CD4-positive, alpha-beta T cell (primary cell): ENCODE results near the gene CERS6. TPM values are rescaled to one million over a fixed set of nuclear protein-coding genes. Genes with fewer than 3 reads are reported as not detected.
A peak's percentile ranks its signal among the peaks of the same experiment; 100 is the strongest.

Experiments used
- ATAC-seq: fragments of 200-7000 bp; cut with Tn5 transposase; one replicate; pipeline ENCODE4 v1.10.0; 2022; ENCODE audit warnings: mild to moderate bottlenecking; ENCODE audit not compliant: poor library complexity
- CTCF ChIA-PET: fragments of 350-600 bp; sonication (Branson Sonifier 250); formaldehyde crosslinking; loops from one replicate; lab custom pipeline; 2021; ENCODE audit warnings: antibody characterized with exemption, inconsistent platforms; lab: Charles Lee
- POLR2A ChIA-PET: fragments of 350-600 bp; sonication (Branson Sonifier 250); formaldehyde crosslinking; loops from one replicate; lab custom pipeline; 2021; ENCODE audit warnings: antibody characterized with exemption, inconsistent platforms; lab: Charles Lee
- DNase-seq, 14 experiments: peaks; one replicate each; pipeline ENCODE4 v3.0.0-alpha.2; 2013 to 2020; ENCODE audit warnings: mixed read lengths in 2 of 14
- H3K27ac ChIP-seq, 2 donors: one replicate each; pipeline versions ENCODE4 v1.5.1 to v1.7.0; 2013; ENCODE audit warnings: low read length in 2 of 2, low read depth in 1 of 2, mild to moderate bottlenecking in 1 of 2
- H3K27me3 ChIP-seq, 2 experiments: 1 replicate in 1 of 2; 2 replicates in 1 of 2; pipeline versions ENCODE4 v1.6.1 to v1.7.0; 2013; ENCODE audit warnings: low read length in 2 of 2, control low read depth in 1 of 2, mild to moderate bottlenecking in 1 of 2, moderate library complexity in 1 of 2; ENCODE audit not compliant: insufficient read depth in 2 of 2, control insufficient read depth in 1 of 2
- H3K36me3 ChIP-seq: one replicate; pipeline ENCODE4 v1.6.1; 2013; ENCODE audit warnings: low read length, control low read depth; ENCODE audit not compliant: insufficient read depth
- H3K4me1 ChIP-seq: one replicate; pipeline ENCODE4 v1.6.1; 2013; ENCODE audit warnings: low read length, control low read depth; ENCODE audit not compliant: insufficient read depth
- H3K4me3 ChIP-seq: one replicate; pipeline ENCODE4 v1.5.1; 2013; ENCODE audit warnings: mild to moderate bottlenecking, low read length, moderate library complexity
- H3K9me3 ChIP-seq, 2 experiments: 1 replicate in 1 of 2; 2 replicates in 1 of 2; pipeline versions ENCODE4 v1.6.1 to v1.7.0; 2013; ENCODE audit warnings: low read length in 2 of 2, mild to moderate bottlenecking in 2 of 2, control low read depth in 1 of 2, moderate library complexity in 1 of 2; ENCODE audit not compliant: control insufficient read depth in 1 of 2, insufficient read depth in 1 of 2
- H3K27ac Mint-ChIP-seq: one replicate; pipeline ENCODE4 v1.8.0; 2020; ENCODE audit warnings: mixed read lengths
- H3K27me3 Mint-ChIP-seq: one replicate; pipeline ENCODE4 v1.8.0; 2021; ENCODE audit warnings: mixed read lengths
- H3K36me3 Mint-ChIP-seq: one replicate; pipeline ENCODE4 v1.8.0; 2021; ENCODE audit warnings: low read depth, mixed read lengths
- H3K4me1 Mint-ChIP-seq: one replicate; pipeline ENCODE4 v1.8.0; 2021; ENCODE audit warnings: low read depth, mixed read lengths
- H3K4me3 Mint-ChIP-seq: one replicate; pipeline ENCODE4 v1.8.0; 2020; ENCODE audit warnings: mild to moderate bottlenecking, mixed read lengths
- H3K9me3 Mint-ChIP-seq: one replicate; pipeline ENCODE4 v1.8.0; 2020; ENCODE audit warnings: mixed read lengths
- CTCF ChIP-seq: fragments of 200-600 bp; IDR thresholded peaks from one replicate; pipeline ENCODE4 v1.8.0; 2022; ENCODE audit warnings: antibody characterized with exemption, mild to moderate bottlenecking
- intact Hi-C, 2 experiments: fragments of 100-400 bp; cut with DNase I in 1 of 2; cut with micrococcal nuclease in 1 of 2; formaldehyde crosslinking; loops; one replicate each; pipeline versions ENCODE4 v1.15.1 to v1.9.0; 2023 to 2025; cut with DNase I, micrococcal nuclease
- total RNA-seq, 174 experiments: library from RNA in 2 of 174; stranded (reverse) in 2 of 174; gene quantifications; one replicate each; pipeline ENCODE4 v1.2.3 and lab custom pipeline; 2021 to 2026

CERS6 gene
- total RNA-seq, 2 experiments from 2014 or later = 16.9 to 17.9 TPM

- no peaks in the 10 kb centered on the region for H3K27me3 ChIP-seq
- peak; percentile 60 for ATAC-seq
- Mint-ChIP-seq H3K27ac (peak overlapping the region; percentile 64), H3K9me3 (no peaks in the 10 kb centered on the region), H3K4me3 (peak overlapping the region; percentile 90), H3K27me3 (no peaks in the 10 kb centered on the region), H3K4me1 (peaks cover 44% of the 10 kb centered on the region), H3K36me3 (peaks cover 8% of the 10 kb centered on the region)
- no peaks in the 10 kb centered on the region for H3K9me3 ChIP-seq
- no peak for TF ChIP-seq CTCF
- peak overlapping the region in 1 of 2 donors; percentile 18 for H3K27ac ChIP-seq
- H3K36me3 ChIP-seq = no peaks in the 10 kb centered on the region
- peak in 12 of 14 experiments; percentile 7 to 62 (median 30) for DNase-seq
- H3K4me3 ChIP-seq = peak overlapping the region; percentile 83
- POLR2A ChIA-PET = interaction anchor here (1.0 to 1.6 kb wide), 4 partner anchors 12 to 34 kb away, joined by 5 to 6 read pairs (median 6); no protein-coding TSS in a partner anchor
- peaks cover 13% of the 10 kb centered on the region for H3K4me1 ChIP-seq
- intact Hi-C loops = loop anchor here (2.0 to 10.0 kb wide), 2 partner anchors 34 to 298 kb away; no protein-coding TSS in a partner anchor
- CTCF ChIA-PET = no interaction called here
Observed at GRCh38 chr2:168456521-168457189, 583 bp downstream of the CERS6 start.

GRCh38 chr2:168457190-168457895, 1.3 kb downstream of the CERS6 start:
- no peaks in the 10 kb centered on the region for H3K9me3 ChIP-seq
- Mint-ChIP-seq H3K27ac (peak overlapping the region; percentile 64), H3K27me3 (no peaks in the 10 kb centered on the region), H3K9me3 (no peaks in the 10 kb centered on the region), H3K4me1 (peaks cover 50% of the 10 kb centered on the region), H3K36me3 (peaks cover 8% of the 10 kb centered on the region), H3K4me3 (peak overlapping the region; percentile 90)
- no peaks in the 10 kb centered on the region for H3K27me3 ChIP-seq
- ATAC-seq (no peak), DNase-seq (peak in 3 of 14 experiments; percentile 26 to 39 (median 32))
- H3K4me1 ChIP-seq = peaks cover 13% of the 10 kb centered on the region
- H3K27ac ChIP-seq = peak overlapping the region in 1 of 2 donors; percentile 18
- H3K36me3 ChIP-seq = no peaks in the 10 kb centered on the region
- no peak for TF ChIP-seq CTCF
- CTCF ChIA-PET = no interaction called here
- intact Hi-C loops = loop anchor here (2.0 to 10.0 kb wide), 2 partner anchors 33 to 297 kb away; no protein-coding TSS in a partner anchor
- peak overlapping the region; percentile 83 for H3K4me3 ChIP-seq
- POLR2A ChIA-PET = interaction anchor here (1.0 kb wide), 1 partner anchor 10 kb away, joined by 4 read pairs; no protein-coding TSS in a partner anchor

GRCh38 chr2:168458139-168458538, 2.1 kb downstream of the CERS6 start:
- intact Hi-C loops = loop anchor here (10.0 kb wide), 1 partner anchor 297 kb away; no protein-coding TSS in a partner anchor
- ChIA-PET POLR2A (interaction anchor here (1.0 kb wide), 1 partner anchor 9 kb away, joined by 4 read pairs; no protein-coding TSS in a partner anchor), CTCF (no interaction called here)
- no peaks in the 10 kb centered on the region for H3K27me3 Mint-ChIP-seq
- H3K4me1 Mint-ChIP-seq = peaks cover 50% of the 10 kb centered on the region
- Histone ChIP-seq H3K4me3 (peak overlapping the region; percentile 83), H3K36me3 (no peaks in the 10 kb centered on the region), H3K4me1 (peaks cover 13% of the 10 kb centered on the region), H3K27me3 (no peaks in the 10 kb centered on the region), H3K9me3 (no peaks in the 10 kb centered on the region), H3K27ac (no peak overlapping the region)
- H3K36me3 Mint-ChIP-seq = peaks cover 8% of the 10 kb centered on the region
- no peaks in the 10 kb centered on the region for H3K9me3 Mint-ChIP-seq
- DNase-seq = no peak
- no peak for ATAC-seq
- H3K4me3 Mint-ChIP-seq = peak overlapping the region; percentile 90
- no peak for TF ChIP-seq CTCF
- peak overlapping the region; percentile 64 for H3K27ac Mint-ChIP-seq
